Measurements from ENCODE around the gene GSPT1.

GSPT1 gene

GRCh38 chr16:11909653-11910545 lies 5.9 kb downstream of the GSPT1 start:
- no peak for DNase-seq

- no peak for DNase-seq
These were observed 8.4 kb downstream of the GSPT1 start for GRCh38 chr16:11907160-11907970.

GRCh38 chr16:11903906-11904305 lies 11.8 kb downstream of the GSPT1 start:
- DNase-seq, result no peak

GRCh38 chr16:11901091-11901490 lies 14.7 kb downstream of the GSPT1 start:
- no peak for DNase-seq

- no peak for DNase-seq
These were observed 19.1 kb downstream of the GSPT1 start for GRCh38 chr16:11896486-11897176.

- DNase-seq, result no peak
These were observed 22.2 kb downstream of the GSPT1 start for GRCh38 chr16:11893571-11893970.

GRCh38 chr16:11892761-11893160 lies 23.0 kb downstream of the GSPT1 start:
- DNase-seq, result no peak

- DNase-seq, result no peak
These were observed 25.4 kb downstream of the GSPT1 start for GRCh38 chr16:11890231-11890965.

GRCh38 chr16:11886881-11887280 lies 28.9 kb downstream of the GSPT1 start:
- no peak for DNase-seq

- DNase-seq, result no peak
These were observed 31.7 kb downstream of the GSPT1 start for GRCh38 chr16:11884035-11884434.

- no peak for DNase-seq
These were observed 35.7 kb downstream of the GSPT1 start for GRCh38 chr16:11880007-11880406.

- no peak for DNase-seq
These were observed 38.4 kb downstream of the GSPT1 start for GRCh38 chr16:11877374-11877773.

GRCh38 chr16:11876306-11876705 lies 39.5 kb downstream of the GSPT1 start:
- no peak for DNase-seq

- no peak for DNase-seq
These were observed 40.0 kb downstream of the GSPT1 start for GRCh38 chr16:11875721-11876120.

- no peak for DNase-seq
These were observed 44.6 kb downstream of the GSPT1 start for GRCh38 chr16:11871193-11871592.

- DNase-seq, result no peak
These were observed 45.4 kb downstream of the GSPT1 start for GRCh38 chr16:11870399-11870798.

GRCh38 chr16:11869353-11870228 lies 46.2 kb downstream of the GSPT1 start:
- DNase-seq, result no peak

GRCh38 chr16:11868412-11868980 lies 47.3 kb downstream of the GSPT1 start:
- DNase-seq, result no peak

GRCh38 chr16:11862489-11862888 lies 53.3 kb downstream of the GSPT1 start:
- DNase-seq, result no peak

GRCh38 chr16:11857161-11857560 lies 58.6 kb downstream of the GSPT1 start:
- DNase-seq, result no peak

GRCh38 chr16:11852092-11852809 lies 63.5 kb downstream of the GSPT1 start:
- no peak for DNase-seq

Data from OCI-M1 (cell line).